ENCODE results near the gene CCZ1B.
"Not testable (repeated sequence)": the region's sequence is repeated elsewhere in the genome, so short reads cannot be mapped to it uniquely, and the experiment has no call there.

Gene CCZ1B

DNA sequence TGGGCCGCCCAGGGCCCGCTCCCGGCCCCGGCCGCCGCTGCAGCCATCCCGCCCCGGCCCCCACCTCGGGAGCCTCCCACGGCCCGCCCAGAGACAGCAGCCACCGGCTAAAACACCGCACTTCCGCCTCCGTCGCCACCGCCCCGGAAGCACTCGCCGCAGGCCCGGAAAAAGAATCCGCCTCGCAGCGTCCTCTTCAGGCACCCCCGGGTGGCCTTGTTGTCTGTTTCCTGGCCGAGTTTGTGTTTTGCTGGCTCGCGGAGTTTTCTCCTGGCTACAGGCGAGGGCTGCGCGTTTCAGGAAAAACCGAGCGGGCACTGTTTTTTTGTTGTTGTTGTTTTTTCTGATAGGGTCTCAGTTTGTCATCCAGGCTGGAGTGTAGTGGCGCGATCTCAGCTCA lies at the start of gene CCZ1B:
Gene CCZ1B, minus strand, starts transcription at position 125 of the 400 bp plus-strand sequence. Its CDS starts 78 bp downstream, at position 47.
- peak; percentile 80 for DNase-seq

GRCh38 chr7:6875022-6875421 lies 48.9 kb upstream of the CCZ1B start:
- not testable (repeated sequence) for DNase-seq

- not testable (repeated sequence) for DNase-seq
These were observed 46.3 kb upstream of the CCZ1B start for GRCh38 chr7:6872246-6872945.

DNA sequence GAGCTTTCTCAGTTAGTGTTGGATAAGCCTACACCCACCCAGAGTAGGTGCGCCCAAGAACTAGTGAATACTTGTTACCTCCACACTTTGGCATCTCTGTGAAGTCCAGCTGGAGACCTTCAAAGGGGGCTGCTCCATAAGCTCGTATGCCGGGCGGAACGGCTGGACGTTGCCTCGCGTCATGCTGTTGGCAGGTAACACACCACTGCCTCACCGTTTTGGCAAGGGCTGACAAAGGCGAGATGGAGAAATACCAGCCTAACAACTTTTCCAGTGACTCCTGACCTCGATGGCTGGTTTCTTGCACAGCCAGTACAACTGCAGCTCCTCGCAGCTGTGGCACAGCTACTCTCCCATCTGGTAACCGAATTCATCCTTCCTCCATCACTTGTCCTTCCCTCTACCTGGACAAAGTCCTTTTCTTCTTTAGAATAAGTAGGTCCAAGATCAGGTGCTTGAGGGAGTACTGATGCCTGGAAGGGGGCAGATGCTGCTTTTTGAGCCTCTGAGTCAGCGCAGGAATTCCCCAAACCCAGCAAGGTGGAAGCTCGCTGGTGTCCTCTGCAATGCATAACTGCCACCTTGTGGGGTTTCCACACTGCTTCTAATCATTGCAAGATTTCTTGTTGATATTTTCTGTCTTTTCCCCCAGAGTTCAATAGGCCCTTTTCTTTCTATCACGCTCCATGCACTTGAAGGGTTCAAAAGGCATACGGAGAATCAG lies 45.5 kb upstream of the CCZ1B start:
- not testable (repeated sequence) for DNase-seq

DNA sequence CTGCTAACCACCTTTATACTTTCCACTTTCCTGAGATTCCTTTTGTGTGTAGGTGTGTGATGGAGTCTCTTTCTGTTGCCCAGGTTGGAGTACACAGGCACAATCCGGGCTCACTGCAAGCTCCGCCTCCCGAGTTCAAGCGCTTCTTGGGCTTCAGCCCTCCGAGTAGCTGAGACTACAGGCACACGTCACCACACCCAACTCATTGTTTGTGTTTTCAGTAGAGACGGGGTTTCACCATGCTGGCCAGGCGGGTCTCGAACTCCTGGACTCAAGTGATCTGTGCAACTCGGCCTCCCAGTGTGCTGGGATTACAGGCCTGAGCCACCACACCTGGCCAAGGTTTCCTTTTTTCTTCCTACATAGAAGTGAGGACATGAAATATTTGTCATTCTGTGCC lies 38.7 kb upstream of the CCZ1B start:
- DNase-seq = not testable (repeated sequence)

- not testable (repeated sequence) for DNase-seq
These were observed 38.1 kb upstream of the CCZ1B start for GRCh38 chr7:6864188-6864587.

GRCh38 chr7:6862876-6863275 lies 36.8 kb upstream of the CCZ1B start:
- DNase-seq = not testable (repeated sequence)

DNA sequence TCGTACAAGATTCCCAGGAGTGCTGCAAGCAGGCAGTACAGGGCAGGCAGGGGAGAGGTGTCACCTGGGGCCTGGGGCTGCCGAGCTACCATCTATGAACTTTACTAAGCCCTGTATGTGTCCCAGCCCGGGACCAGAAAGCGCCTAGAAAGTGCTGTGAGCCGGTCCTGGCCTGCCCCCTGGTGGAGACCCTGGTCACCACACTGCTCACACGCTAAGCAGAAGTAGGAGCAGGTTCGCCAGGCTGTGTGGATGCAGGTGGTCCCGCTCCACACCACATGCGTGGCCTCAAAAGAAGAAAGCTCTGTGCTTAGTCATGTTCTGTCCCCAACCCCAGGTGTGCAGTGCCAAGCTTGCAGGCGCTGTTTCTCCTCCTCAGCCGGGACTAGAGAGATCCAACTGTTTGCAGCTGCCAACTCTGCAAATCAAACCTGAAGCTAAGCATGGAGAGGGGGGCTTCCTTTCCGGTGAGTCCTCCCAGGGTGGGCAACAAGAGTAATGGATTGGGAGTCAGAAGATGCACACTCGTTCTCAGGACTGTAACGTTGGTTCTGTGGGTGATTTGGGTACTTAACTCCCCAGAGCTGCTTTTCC lies 31.7 kb upstream of the CCZ1B start:
- DNase-seq = peak; percentile 58

DNA sequence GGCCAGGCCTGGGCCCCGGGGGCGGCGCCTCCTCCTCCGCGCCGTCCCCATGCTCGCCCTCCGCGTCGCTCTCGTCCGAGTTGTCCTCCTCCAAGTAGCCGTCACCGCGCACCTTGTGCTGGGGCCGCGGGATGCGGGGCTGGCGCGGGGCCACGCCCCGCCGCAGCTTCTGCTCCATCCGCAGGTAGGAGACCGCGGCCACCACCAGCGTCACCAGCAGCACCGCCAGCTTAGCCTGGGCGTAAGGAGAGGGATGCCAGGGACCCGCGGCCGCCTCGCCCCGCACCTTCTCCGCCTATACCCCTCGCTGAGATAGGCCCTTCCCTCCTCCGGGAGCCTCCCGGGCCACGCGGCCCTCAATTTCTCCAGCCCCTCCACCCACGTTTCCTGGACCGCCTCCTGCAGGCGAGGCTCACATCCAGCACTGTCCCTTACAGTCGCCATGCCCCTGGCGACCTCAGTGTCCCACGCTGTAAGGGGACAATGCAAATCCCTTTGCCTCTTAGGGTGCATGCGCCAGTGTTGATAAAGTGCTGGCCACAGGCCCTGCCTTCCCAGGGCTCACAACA lies 29.6 kb upstream of the CCZ1B start:
- not testable (repeated sequence) for DNase-seq

DNA sequence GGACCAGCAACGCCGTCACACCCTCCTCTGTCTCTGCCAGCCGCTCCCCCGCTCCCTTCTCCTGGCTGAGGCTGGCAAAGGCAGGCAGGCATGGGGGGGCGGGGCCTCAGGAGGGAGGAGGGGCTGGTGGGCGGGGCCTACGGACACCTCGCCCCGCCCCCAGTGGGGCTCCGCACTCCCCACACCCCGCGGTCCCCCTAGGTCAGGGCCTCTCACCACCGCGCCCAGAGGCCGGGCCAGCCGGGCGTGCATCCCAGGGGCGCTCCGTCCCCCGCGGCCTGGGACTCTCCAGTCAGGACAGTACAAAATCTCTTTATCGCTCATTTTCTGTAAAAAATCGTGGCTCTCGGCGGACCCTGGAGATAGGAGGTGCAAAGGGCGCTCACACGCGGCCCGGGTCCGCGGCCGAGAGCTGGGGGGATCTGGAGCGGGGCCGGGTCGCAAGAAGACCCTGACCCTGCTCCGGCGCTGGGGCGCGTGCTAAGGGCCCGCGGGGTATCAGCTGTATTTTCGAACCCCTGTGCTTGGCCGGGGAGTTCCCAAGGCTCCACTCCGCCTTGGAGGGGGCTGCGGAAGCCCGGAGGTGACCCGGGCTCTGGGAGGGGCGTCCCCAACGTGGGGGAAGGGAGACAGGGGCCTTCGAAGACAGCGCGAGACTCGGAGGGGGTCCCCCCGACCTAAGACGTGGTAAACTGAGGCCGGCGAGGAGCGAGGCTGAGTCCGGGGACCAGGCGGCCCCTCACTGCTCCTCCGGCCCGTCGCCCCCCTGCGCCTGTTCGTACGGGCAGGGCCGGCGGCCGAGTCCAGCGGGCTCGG lies 28.9 kb upstream of the CCZ1B start:
- not testable (repeated sequence) for DNase-seq

DNA sequence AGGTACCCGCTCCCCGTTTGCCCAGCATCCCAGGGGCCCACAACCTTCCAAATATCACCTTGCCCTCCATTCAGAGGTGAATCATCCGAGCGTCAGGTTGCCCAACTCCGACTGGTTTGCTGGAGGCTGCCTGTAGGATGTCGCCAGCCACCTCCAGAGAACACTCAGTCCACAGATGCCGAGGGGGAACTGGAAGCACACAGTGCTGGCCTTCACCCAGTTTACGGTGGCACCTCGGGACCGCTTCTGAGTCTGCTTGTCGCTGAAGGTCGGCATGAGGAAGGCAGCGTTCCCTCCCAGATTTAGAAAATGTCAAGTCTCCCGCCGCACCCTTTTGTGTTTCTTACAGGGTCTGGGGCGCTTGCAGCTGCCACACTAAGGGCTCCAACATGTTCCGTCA lies 27.6 kb upstream of the CCZ1B start:
- not testable (repeated sequence) for DNase-seq

DNA sequence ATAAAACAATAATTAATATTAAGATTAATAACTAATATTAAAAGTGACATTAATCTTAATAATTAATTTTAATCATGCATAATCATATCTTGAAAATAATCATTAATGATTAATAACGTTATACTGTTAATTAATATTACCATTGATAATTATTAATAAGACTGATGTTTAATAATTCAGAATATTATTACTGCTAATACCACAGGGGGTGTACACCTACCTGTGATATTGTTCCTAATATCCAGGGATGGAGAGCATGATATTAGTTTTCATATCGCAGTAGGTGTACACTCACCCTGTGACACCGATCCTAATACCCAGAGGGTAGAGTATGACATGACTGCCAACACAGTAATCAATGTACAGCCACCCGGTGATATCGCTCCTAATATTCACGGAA lies 23.1 kb upstream of the CCZ1B start:
- not testable (repeated sequence) for DNase-seq

GRCh38 chr7:6847751-6848150 lies 21.7 kb upstream of the CCZ1B start:
- not testable (repeated sequence) for DNase-seq

GRCh38 chr7:6845971-6846449 lies 19.9 kb upstream of the CCZ1B start:
- DNase-seq = not testable (repeated sequence)

DNA sequence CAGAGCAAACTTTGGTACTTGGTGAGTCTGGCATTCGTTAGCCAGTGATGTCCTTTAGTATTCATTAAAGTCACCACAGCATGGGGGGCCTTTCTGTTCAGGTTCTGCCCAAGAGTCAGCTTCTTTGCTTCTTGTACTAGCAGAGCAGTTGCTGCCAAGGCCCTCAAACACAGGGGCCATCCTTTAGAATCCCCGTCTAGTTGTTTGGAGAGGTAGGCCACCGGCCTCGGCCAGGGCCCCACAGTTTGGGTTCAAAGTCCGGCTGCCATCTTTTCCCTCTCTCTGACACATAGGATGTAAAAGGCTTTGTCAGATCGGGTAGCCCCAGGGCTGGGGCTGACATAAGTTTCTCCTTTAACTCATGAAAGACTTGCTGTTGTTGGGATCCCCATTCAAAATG lies 17.6 kb upstream of the CCZ1B start:
- not testable (repeated sequence) for DNase-seq

GRCh38 chr7:6843092-6843491 lies 17.0 kb upstream of the CCZ1B start:
- not testable (repeated sequence) for DNase-seq

- DNase-seq = not testable (repeated sequence)
These were observed 16.3 kb upstream of the CCZ1B start for GRCh38 chr7:6842278-6842921.

DNA sequence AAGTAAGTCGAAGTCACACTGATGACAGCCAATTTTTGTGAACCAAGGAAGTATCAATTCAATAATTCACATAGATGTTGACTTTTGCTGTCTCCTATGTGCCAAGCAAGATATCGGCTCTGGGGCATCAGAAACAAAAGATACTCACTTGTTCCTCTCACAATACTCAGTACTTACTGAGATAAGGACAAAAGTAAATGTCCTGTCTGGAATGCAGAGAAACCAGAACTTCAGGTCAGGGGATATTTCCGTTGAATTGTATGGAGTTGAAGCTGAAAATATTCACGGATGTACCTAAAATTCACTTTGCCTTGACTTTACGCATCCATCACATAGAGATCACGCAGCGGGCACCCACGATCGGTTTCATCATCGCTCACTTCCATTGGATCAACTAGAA lies 11.0 kb upstream of the CCZ1B start:
- not testable (repeated sequence) for DNase-seq

- not testable (repeated sequence) for DNase-seq
These were observed 9.4 kb upstream of the CCZ1B start for GRCh38 chr7:6835521-6835920.

GRCh38 chr7:6833636-6834035 lies 7.6 kb upstream of the CCZ1B start:
- DNase-seq = no peak

DNA sequence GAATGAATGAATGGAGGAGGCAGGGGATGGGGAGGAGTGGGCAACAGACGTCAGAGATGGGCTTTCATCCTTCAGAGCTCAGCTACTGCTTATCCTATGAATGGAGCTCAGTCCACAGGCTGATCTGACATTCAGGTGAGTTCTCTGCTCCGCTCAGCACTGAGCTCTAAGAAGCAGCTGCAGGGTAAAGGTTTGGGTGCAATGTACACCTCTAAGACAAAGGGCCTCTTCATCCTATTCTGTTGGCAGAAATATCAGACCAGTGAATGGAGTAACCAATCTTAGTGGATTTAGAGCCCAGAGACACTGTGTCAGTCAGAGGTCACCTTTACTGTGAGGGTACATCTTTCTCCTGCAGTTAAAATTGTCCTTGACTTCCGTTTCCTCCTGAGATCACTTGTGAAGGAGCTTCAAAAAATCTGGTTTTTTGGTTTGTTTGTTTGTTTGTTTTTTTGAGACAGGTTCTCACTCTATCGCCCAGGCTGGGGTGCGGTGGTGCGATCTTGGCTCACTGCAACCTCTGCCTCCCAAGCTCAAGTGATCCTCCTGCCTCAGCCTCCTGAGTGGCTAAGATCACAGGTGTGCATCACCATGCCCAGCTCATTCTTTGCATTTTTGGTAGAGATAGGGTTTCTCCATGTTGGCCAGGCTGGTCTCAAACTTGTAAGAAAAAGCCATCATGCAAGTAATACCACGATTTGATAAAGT lies 5.1 kb upstream of the CCZ1B start:
- DNase-seq = no peak
